Stimulated activated CD4-positive, alpha-beta T cell treated with anti-CD3 and anti-CD28 coated beads, Interleukin-1b, Interleukin-23, amount 100 ng/mL, for 1 hour (primary cell): Measurements from ENCODE around the gene SASH3.

Experiments
- DNase-seq, 2 donors: peaks; one replicate each; pipeline ENCODE4 v3.0.0-alpha.2; 2020; ENCODE audit warnings: low read depth in 2 of 2

Gene SASH3

GRCh38 chrX:129759576-129760061 is 20.1 kb upstream of the SASH3 start:
- no peak for DNase-seq

DNA sequence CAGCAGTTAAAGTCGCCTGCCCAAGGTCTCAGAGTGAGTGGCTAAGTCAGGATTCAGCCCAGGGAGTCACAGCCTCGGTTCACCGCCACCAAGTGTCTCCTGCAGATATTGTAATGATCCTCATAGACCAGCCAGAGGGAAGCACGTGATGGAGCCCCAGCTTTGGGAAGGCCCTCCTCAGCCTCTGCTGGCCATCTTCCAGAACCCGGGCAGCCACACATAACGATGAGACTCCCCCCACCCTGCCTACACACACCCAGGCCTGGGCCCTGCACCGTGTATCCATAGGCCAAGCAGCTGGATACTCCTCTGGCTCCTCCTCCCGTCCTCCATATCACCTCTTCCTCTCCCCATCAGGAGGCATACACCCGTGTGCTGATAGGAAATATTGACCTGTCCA is 19.6 kb upstream of the SASH3 start:
- DNase-seq = no peak

- no peak for DNase-seq
Observed at GRCh38 chrX:129760981-129761380, 18.8 kb upstream of the SASH3 start.

DNA sequence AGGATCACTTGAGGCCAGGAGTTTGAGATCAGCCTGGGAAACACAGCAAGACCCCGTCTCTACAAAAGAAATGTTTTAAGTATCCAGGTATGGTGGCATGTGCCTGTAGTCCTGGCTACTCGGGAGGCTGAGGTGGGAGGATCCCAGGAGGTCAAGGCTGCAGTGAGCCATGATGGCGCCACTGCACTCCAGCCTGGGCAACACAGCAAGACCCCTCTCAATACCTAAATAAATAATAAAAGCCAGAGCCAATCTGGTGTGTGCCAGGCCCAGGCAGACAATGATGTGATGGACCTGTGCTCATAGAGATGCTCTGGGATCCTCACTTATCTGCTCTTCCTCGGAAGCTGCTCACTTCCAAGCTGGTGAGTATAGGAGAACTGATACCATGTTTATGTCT is 18.2 kb upstream of the SASH3 start:
- DNase-seq = no peak

GRCh38 chrX:129762448-129762847 is 17.3 kb upstream of the SASH3 start:
- DNase-seq = no peak

- no peak for DNase-seq
Observed at GRCh38 chrX:129763666-129764065, 16.1 kb upstream of the SASH3 start.

DNA sequence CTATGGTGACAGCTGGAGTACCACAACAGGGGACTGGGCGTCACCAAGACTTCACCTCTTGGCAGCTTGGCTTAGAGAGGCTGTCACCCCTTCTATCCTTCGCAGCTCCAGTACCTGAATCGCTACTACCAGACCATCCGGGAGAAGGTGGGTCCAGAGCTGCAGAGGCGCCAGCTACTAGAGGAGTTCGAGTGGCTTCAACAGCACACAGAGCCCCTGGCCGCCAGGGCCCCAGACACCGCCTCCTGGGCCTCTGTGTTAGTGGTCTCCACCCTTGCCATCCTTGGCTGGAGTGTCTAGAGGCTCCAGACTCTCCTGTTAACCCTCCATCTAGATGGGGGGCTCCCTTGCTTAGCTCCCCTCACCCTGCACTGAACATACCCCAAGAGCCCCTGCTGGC is 11.6 kb upstream of the SASH3 start:
- no peak for DNase-seq

- DNase-seq = no peak
Observed at GRCh38 chrX:129768586-129769466, 10.9 kb upstream of the SASH3 start.

- peak in 1 of 2 donors; percentile 60 for DNase-seq
Observed at GRCh38 chrX:129769467-129770154, 10.1 kb upstream of the SASH3 start.

DNA sequence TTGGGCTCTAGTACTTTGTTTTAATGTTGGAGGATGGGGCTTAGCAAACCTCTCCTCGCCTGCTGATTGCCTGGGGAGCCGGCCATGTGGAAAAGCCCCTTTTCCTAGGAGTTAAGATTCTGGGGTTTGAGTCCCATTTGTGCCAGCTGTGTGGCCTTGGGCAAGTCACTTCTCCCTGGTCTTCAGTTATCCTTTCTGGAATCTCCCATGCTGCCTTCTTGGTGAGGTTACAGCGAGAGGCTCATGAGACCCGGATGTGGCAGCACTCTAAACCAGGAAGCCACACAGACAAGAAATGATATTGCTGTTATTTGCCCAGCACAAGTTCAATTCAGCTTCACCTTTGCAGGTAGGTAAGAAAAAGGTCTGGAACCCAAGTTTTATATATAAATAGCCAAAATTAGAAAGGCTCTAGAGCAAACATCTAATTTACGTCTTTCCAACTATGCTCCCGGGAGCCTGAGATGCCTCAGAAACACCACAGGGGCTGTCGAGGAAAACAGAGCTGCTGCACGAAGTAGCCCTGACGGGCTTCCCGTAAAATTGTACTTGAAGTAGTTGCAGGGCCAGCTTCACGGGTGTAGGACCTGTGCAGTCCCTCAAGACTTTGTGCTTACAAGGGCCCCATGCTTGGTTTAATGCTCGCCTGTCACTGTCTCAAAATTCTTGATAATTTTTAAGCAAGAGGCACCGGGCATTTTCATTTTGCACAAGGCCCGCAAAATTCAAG is 8.3 kb upstream of the SASH3 start:
- no peak for DNase-seq

- DNase-seq = no peak
Observed at GRCh38 chrX:129772796-129773431, 6.8 kb upstream of the SASH3 start.

DNA sequence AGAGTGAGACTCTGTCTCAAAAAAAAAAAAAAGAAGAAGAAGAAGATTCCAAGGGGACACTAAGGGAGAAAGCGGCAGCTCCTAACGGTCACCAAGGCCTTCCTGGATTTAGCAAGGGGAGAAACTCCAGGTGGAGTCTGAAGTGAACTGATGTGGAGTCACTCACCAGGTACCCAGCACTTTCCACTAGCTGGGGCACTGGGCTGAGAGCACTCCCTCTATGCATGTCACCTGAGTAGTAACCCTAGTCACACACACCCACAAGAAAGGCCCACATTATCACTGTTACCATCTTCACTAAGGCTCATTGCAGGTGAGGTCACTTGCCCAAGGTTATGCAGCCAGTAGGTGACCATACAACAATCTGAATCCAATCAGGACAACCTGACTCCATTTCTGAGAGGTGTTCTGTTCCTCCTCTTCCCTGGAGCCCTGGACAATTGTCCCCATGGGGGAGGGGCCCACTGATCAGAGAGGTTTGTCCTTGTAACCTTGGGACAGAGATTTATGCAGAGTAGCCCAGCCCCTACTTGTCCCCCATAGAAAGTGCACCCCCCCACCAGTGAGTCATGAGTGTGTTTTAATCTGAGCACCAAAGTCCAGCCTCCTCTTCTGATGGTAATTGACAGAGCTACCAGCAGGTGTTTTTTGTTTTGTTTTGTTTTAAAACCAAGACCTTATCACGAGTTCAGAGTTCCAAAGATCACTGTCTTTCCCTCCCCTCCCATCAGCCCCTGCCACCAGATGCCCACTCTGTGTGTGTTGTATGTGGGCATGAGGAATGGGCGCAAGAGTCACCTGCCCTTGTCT is 5.9 kb upstream of the SASH3 start:
- no peak for DNase-seq

DNA sequence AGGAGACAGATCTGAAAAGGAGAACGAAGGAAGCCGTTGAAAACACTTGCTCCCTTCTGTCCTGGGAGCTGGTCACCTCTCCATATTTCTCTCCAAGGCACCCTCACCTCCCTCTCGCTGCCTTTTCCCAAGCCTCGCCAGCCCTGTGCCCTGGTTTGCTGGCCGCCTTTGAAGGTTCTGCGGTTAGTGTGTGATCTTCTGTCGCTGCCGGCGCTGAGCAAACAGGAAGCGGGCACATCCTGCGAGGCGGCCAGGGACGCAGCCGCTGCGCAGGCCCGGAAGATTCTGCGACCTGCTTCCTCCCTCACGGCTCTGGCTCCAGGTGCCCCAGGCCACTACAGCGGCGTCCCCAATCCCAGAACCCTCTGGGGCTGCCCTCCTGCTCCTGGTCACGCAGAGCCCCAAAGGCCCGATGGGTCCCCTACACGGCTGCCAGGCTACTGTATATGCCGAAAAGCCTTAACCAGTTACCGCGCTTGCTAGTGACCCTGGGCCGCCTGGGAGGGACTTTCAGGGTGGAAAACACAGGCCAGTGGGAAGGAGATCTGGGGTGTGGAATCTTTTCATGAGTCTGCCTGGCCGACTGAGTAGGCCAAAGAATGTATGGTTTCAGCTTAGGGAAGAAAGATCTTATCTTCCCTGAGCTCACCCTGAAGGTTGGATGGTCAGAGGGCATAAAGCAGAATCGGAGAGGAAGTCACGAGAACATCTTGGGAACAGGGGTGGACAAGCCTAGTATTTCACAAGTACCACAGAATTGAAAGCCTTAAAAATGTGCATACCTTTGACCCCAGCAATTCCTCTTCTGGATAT is 2.3 kb upstream of the SASH3 start:
- no peak for DNase-seq

GRCh38 chrX:129779086-129779672 is 570 bp upstream of the SASH3 start:
- no peak for DNase-seq

GRCh38 chrX:129780441-129781105 is 824 bp downstream of the SASH3 start:
- no peak for DNase-seq

DNA sequence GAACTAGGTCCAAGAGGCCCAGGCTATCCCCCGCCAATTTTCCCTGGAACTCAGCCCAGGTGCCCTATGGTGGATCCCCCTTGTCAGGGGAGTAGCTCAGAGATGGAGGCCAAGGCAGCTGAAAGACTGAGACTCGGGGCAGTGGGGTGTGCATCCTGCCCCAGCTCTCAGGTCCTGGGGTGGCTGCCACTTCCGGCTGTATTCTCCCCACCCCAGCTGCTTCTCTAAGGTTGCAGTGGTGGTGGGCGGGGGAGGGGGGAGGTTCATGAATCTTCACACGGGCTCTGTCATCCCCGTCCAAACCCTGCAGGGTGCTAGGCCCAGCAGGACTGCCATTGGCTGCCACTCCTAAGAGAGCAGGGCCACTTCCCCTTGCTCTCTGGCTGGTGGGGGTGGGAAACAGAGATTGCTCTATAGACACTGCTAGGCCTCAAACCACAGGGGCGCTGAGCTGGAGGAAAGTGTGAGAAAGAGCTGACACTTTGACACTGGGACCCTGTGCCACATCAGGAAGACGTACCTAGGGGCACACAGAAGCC is 1.5 kb downstream of the SASH3 start:
- peak in 1 of 2 donors; percentile 58 for DNase-seq

- DNase-seq = no peak
Observed at GRCh38 chrX:129781680-129782495, 2.1 kb downstream of the SASH3 start.

- DNase-seq = no peak
Observed at GRCh38 chrX:129782706-129783105, 3.0 kb downstream of the SASH3 start.
